GM12891 (cell line): ENCODE data around the gene AANAT.

ENCODE experiments used
- DNase-seq: peaks from one replicate; pipeline ENCODE4 v3.0.0; 2011; ENCODE audit warnings: low spot score; ENCODE audit not compliant: insufficient read length
- FAIRE-seq: peaks from 2 replicates; lab custom pipeline; 2011; peaks lifted over from hg19 to GRCh38; lab: Jason Lieb, UNC
- PAX5 ChIP-seq: IDR thresholded peaks from 2 replicates; pipeline ENCODE4 v1.6.1; 2011; ENCODE audit warnings: low read length, moderate library complexity, mild to moderate bottlenecking; ENCODE audit not compliant: insufficient read depth, severe bottlenecking
- POLR2A ChIP-seq: IDR thresholded peaks from 2 replicates; pipeline ENCODE4 v1.6.1; 2011; ENCODE audit warnings: low read depth, low read length, control low read depth
- POLR2AphosphoS5 ChIP-seq: IDR thresholded peaks from 2 replicates; pipeline ENCODE4 v1.6.1; 2011; ENCODE audit warnings: low read depth, low read length, control low read depth
- POU2F2 ChIP-seq: IDR thresholded peaks from 2 replicates; pipeline ENCODE4 v1.6.1; 2011; ENCODE audit warnings: low read depth, mild to moderate bottlenecking, control low read depth, low read length, moderate library complexity
- SPI1 ChIP-seq: IDR thresholded peaks from 2 replicates; pipeline ENCODE4 v1.6.1; 2011; ENCODE audit warnings: low read depth, low read length, control low read depth
- TAF1 ChIP-seq: IDR thresholded peaks from 2 replicates; pipeline ENCODE4 v1.6.1; 2011; ENCODE audit warnings: low read depth, low read length, control low read depth

AANAT gene

DNA sequence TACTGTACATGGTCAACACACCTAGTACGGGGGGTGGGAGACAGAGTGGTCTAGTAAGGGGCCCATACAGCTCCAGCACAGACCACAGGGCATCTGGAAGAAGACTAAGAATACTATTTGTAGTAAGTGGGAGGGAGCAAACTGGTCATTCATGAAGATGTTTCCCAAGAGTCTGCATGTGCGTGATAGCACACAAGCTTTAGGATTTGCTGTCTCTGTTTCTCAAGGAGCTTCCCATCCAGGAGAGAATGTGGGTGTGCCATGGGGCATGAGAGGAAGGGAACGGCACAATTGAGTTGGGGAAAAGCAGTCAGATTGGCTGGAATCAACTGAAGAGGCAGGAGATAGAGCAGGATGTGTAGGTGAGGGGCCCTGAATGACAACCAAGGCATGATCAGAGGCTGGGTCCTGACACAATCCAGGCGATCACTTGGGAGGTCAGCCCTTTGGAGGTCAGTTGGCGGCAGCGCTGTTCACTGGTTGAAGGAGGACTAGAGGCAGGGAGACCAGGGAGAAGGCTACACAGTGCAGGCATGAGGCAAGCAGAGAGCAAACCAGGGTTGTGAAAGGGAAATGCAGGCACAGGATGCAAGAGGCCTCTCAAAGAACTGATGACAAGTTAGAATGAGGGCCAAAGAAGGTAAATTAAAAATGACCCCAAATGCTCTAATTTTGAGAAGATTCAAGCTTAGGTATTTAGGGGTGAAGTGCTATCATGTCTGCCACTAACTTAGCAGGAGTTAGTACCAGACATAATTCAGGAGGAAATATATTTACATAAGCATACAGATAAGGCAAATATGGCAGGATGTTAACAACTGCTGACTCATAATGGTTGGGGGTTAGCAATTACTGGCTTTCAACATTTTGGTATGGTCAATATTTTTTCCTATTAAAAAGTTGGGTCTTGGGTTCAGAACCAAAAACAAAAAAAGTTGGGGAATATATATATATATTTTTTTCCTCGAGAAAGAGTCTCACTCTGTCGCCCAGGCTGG, 24.8 kb upstream of the AANAT start:
- FAIRE-seq (peak; percentile 81), DNase-seq (no peak)
- TF ChIP-seq POLR2A (no peak), POU2F2 (no peak), POLR2AphosphoS5 (no peak), TAF1 (no peak), PAX5 (no peak), SPI1 (no peak)

GRCh38 chr17:76444518-76445311, 22.7 kb upstream of the AANAT start:
- TF ChIP-seq PAX5 (no peak), POLR2AphosphoS5 (no peak), SPI1 (no peak), POU2F2 (no peak), TAF1 (no peak), POLR2A (no peak)
- FAIRE-seq (no peak), DNase-seq (no peak)

- no peak for DNase-seq
- FAIRE-seq, result no peak
- no peak for TF ChIP-seq SPI1
- TF ChIP-seq POU2F2, result no peak
These were observed 21.5 kb upstream of the AANAT start for GRCh38 chr17:76445697-76446448.

GRCh38 chr17:76446449-76447231, 20.8 kb upstream of the AANAT start:
- TF ChIP-seq POLR2AphosphoS5 (no peak), POLR2A (no peak), SPI1 (0 out of 2 replicates have a peak, but pooled peaks have one; percentile 12), PAX5 (no peak), POU2F2 (no peak), TAF1 (no peak)
- no peak for FAIRE-seq
- DNase-seq, result no peak

GRCh38 chr17:76447931-76448652, 19.3 kb upstream of the AANAT start:
- DNase-seq (no peak), FAIRE-seq (peak; percentile 26)
- TF ChIP-seq POLR2AphosphoS5 (no peak), SPI1 (no peak), POU2F2 (no peak), PAX5 (no peak), TAF1 (no peak), POLR2A (no peak)

DNA sequence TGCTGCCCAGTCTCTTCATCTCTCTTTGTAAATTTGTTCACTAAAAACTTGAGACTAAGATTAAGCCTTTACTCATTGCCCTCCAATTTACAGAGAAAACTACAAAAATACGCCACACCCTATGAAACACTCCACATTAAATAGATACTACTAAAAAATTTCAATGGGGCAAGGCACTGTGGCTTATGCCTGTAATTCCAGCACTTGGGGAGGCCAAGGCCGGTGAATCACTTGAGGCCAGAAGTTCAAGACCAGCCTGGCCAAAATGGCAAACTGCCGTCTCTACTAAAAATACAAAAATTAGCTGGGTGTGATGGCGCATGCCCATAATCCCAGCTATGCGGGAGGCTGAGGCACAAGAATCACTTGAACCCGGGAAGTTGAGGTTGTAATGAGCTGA, 18.3 kb upstream of the AANAT start:
- no peak for FAIRE-seq
- DNase-seq, result no peak
- TF ChIP-seq TAF1, result no peak
- no peak for TF ChIP-seq PAX5
- TF ChIP-seq SPI1, result no peak
- no peak for TF ChIP-seq POU2F2
- no peak for TF ChIP-seq POLR2AphosphoS5
- TF ChIP-seq POLR2A, result no peak

DNA sequence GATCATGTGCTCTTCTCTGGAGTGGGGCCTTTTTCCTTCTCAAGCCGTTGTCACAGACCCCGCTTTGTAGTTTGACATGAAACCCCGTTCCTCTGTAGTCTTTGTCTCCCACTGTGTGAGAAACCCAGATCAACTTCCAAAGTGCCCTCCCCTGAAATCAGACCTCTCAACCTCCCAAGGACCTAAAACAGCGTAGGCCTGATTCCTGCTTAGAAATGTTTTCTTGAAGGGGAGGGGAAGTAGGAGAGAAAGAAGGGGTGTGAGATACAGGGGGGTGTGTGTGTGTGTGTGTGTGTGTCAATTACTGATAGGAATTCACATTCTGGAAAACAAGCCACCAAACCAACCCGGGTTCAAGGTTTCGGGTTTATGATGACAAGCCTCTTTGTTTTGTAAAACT, 15.9 kb upstream of the AANAT start:
- no peak for TF ChIP-seq POLR2A
- TF ChIP-seq SPI1, result no peak
- no peak for TF ChIP-seq TAF1
- TF ChIP-seq POLR2AphosphoS5, result no peak
- no peak for TF ChIP-seq POU2F2
- TF ChIP-seq PAX5, result no peak

GRCh38 chr17:76452127-76452659, 15.2 kb upstream of the AANAT start:
- no peak for DNase-seq
- TF ChIP-seq PAX5 (no peak), TAF1 (no peak), POLR2A (no peak), SPI1 (no peak), POU2F2 (no peak), POLR2AphosphoS5 (no peak)
- no peak for FAIRE-seq

More for the DNA sequence above, 15.9 kb upstream of the AANAT start:
- DNase-seq (no peak), FAIRE-seq (no peak)
